GM19193 (cell line): Measurements from ENCODE around the gene PRDM9.

Experiments
- POLR2A ChIP-seq: IDR thresholded peaks from 4 replicates; pipeline ENCODE4 v1.6.1; 2011; ENCODE audit not compliant: insufficient read depth, insufficient read length; ENCODE audit errors: extremely low read depth

Gene PRDM9

DNA sequence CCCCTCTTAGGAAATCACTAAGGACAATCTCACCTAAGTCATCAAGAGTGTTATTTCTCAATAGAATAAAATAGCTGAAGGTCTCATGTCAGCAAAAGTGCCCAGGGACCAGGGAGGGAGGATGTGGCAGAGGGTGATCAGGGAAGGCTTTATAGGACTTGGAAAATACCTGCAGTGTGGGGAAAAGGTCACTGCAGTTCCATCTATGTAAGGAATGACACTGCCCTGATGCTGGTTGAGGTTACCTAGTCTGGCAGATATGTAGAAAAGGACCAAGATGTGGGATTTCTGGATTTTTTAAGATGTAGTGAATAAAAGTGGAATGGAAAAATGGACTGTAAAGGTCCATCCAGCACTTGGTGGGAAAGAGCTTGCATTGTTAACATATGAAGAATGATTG lies 18.3 kb downstream of the PRDM9 start:
- TF ChIP-seq POLR2A, result no peak

DNA sequence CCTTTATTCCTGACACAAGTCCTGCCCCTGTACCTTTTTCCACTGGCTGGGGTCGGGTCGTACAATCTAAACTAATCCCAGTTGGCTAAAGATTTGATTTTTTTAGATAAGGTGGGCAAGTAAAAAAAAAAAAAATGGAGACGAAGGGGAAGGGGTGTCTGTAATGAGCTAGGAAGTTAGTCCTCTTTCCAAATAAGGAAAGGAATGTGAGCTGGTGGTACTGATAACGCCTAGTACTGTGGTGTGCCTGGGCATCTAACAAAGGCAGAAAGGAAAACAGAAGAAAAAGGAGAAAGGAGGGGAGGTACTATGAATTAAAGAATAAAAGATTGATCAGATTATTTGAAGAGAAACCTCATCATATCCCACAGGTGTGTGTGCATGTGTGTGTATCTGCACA lies 21.3 kb downstream of the PRDM9 start:
- TF ChIP-seq POLR2A, result no peak

DNA sequence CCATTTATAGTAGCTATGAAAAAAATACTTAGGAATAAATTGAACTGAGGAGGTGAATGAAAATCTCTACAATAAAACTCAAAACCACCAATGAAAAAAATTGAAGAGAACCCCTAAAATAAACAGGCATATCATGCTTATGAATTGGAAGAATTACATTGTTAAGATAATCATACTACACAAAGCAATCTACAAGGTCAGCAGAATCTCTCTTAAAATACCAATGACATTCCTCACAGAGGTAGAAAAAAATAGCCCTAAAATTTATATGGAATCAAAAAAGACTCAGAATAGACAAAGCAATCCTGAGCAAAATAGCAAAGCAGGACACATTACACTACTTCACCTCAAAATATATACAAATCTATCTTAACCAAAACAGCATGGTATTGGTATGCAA lies 23.2 kb downstream of the PRDM9 start:
- TF ChIP-seq POLR2A, result no peak

DNA sequence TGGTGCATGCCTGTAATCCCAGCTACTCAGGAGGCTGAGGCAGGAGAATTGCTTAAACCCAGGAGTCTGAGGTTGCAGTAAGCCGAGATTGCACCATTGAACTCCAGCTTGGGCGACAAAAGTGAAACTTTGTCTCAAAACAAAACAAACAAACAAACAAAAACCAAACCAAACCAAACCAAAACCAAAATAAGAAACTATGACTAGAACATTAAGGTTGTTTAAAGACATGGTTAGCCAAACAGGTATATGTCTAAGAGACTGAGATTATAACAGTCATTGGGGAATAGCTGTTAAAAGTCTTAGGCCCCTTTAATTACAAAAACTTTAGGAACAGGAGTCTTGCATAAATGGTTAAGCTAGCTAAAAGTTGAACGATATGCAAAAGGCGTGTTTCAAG lies 63.6 kb downstream of the PRDM9 start:
- no peak for TF ChIP-seq POLR2A
